ACC112 (cell line): ENCODE results near the gene KIF1C.
"Not testable (repeated sequence)": the region's sequence is repeated elsewhere in the genome, so short reads cannot be mapped to it uniquely, and the experiment has no call there.

Source experiments
- H2AFZ ChIP-seq: fragments of 200-600 bp; sonication (generic); one replicate; pipeline ENCODE4 v1.6.0; 2017; ENCODE audit warnings: antibody characterized with exemption, low read length; ENCODE audit not compliant: unreplicated experiment
- H3K27ac ChIP-seq: fragments of 200-600 bp; sonication (generic); 2 replicates; pipeline ENCODE4 v1.5.1; 2014; ENCODE audit warnings: low read depth, mild to moderate bottlenecking, antibody characterized with exemption, low read length, moderate library complexity
- H3K27me3 ChIP-seq: fragments of 200-600 bp; sonication (generic); 2 replicates; pipeline ENCODE4 v1.6.1; 2014; ENCODE audit warnings: mild to moderate bottlenecking, antibody characterized with exemption, low read length, moderate library complexity, mixed read lengths; ENCODE audit not compliant: insufficient read depth
- H3K36me3 ChIP-seq: fragments of 200-600 bp; sonication (generic); 2 replicates; pipeline ENCODE4 v1.6.1; 2016; ENCODE audit warnings: mild to moderate bottlenecking, antibody characterized with exemption, low read length, moderate library complexity, mixed read lengths; ENCODE audit not compliant: insufficient read depth
- H3K4me1 ChIP-seq: fragments of 200-600 bp; sonication (generic); one replicate; pipeline ENCODE4 v1.6.1; 2016; ENCODE audit warnings: low read length, mixed read lengths; ENCODE audit not compliant: insufficient read depth, unreplicated experiment, control insufficient read depth
- H3K4me3 ChIP-seq: fragments of 200-600 bp; sonication (generic); 2 replicates; pipeline ENCODE4 v1.5.1; 2014; ENCODE audit warnings: mild to moderate bottlenecking, low read depth, low read length
- H3K79me2 ChIP-seq: fragments of 200-600 bp; sonication (generic); one replicate; pipeline ENCODE4 v1.6.0; 2016; ENCODE audit warnings: low read length; ENCODE audit not compliant: control insufficient read depth, unreplicated experiment, insufficient read depth

The KIF1C gene

DNA sequence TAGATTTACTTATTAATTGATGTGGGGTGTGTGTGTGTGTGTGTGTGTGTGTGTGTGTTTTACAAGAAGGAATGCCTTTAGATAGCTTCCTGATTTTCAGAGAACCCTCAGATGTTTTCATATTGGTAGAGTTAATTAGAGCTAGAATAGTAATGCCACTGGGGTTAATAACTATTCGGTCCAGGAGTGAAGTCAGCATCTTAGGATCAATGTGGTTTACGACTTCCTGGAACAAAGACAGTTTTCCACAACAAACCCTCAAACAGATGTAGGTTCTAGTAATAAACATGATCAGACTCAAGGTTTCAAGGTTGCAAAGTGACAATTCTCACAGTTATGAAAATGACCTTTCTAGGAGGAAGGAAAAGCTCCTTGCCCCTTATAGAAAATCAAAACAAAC lies 49.7 kb downstream of the KIF1C start:
- Histone ChIP-seq H3K27ac (no peak overlapping the region), H2AFZ (no peak overlapping the region), H3K4me3 (no peak overlapping the region), H3K79me2 (no peaks in the 10 kb centered on the region), H3K36me3 (no peaks in the 10 kb centered on the region), H3K4me1 (no peaks in the 10 kb centered on the region), H3K27me3 (no peaks in the 10 kb centered on the region)

DNA sequence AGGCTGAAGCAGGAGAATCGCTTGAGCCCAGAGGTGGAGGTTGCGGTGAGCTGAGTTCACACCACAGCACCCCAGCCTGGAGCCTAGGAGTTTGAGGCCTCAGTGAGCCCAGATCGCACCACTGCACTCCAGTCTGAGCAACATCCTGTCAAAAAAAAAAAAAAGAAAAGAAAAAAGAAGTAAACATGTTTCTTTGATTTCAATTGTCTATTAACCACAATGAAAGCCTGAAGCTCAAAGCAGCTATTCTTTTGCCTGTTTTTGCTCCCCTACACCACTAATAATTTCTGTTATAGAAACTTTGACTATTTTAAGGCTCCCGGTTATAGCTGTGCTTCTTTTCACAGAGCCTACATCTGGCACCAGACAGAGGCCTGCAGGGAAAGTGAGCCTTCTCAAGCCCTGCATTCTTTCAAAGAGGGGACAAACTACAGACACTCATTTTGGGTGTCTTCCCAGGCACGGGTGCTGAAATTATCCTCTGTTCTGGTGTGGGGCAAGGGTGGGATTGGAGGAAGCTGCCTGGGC lies 51.6 kb downstream of the KIF1C start:
- Histone ChIP-seq H3K36me3 (no peaks in the 10 kb centered on the region), H3K4me1 (no peaks in the 10 kb centered on the region), H3K27me3 (no peaks in the 10 kb centered on the region), H3K27ac (no peak overlapping the region), H3K4me3 (no peak overlapping the region), H3K79me2 (no peaks in the 10 kb centered on the region), H2AFZ (no peak overlapping the region)

GRCh38 chr17:5050278-5050677 lies 52.5 kb downstream of the KIF1C start:
- Histone ChIP-seq H2AFZ (no peak overlapping the region), H3K4me1 (no peaks in the 10 kb centered on the region), H3K79me2 (no peaks in the 10 kb centered on the region), H3K36me3 (no peaks in the 10 kb centered on the region), H3K27ac (no peak overlapping the region), H3K4me3 (no peak overlapping the region), H3K27me3 (no peaks in the 10 kb centered on the region)

DNA sequence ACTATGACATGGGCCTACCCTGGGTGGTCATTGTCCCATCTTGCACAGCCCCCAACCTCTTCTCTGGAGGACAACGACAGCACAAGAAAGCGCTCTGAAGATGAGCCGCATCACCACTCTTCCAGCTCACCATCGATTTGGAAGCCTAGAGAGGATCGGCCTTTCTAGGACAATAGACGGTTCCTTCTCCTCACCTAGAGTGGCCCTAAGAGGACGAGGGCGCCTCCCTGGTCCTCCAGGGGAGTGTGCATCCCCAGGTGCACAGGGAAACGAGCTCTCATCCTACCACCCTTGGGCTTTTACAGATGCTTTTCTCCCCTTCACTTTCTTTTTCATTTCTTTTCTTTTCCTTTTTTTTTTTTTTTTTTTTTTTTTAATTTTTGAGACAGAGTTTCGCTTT lies 57.8 kb downstream of the KIF1C start:
- Histone ChIP-seq H2AFZ (no peak overlapping the region), H3K79me2 (no peaks in the 10 kb centered on the region), H3K27ac (no peak overlapping the region), H3K4me1 (no peaks in the 10 kb centered on the region), H3K36me3 (no peaks in the 10 kb centered on the region), H3K4me3 (no peak overlapping the region), H3K27me3 (no peaks in the 10 kb centered on the region)

GRCh38 chr17:5065227-5065744 lies 67.5 kb downstream of the KIF1C start:
- H3K79me2 ChIP-seq = no peaks in the 10 kb centered on the region
- H3K36me3 ChIP-seq = no peaks in the 10 kb centered on the region
- no peak overlapping the region for H3K27ac ChIP-seq
- no peaks in the 10 kb centered on the region for H3K4me1 ChIP-seq
- no peak overlapping the region for H2AFZ ChIP-seq
- H3K27me3 ChIP-seq = no peaks in the 10 kb centered on the region
- no peak overlapping the region for H3K4me3 ChIP-seq

DNA sequence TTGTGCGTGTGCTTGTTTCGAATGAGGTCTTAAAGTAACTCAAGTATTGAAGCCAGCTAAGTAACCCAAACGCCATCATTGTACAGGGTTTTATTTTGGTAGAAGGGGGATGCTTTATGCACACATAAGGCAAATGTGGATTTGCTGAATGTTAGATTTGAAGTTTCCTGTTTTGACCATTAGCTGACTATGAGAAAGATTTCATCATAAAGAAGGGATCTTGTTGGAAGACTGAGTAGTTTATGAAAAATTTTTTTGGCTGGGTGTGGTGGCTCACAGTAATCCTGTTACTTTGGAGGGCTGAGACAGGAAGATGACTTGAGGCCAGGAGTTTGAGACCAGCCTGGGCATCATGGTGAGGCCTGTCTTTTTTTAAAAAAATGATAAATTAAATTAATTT lies 70.5 kb downstream of the KIF1C start:
- Histone ChIP-seq H3K4me1 (no peaks in the 10 kb centered on the region), H3K27ac (no peak overlapping the region), H3K4me3 (no peak overlapping the region), H3K79me2 (no peaks in the 10 kb centered on the region), H2AFZ (no peak overlapping the region), H3K27me3 (no peaks in the 10 kb centered on the region), H3K36me3 (no peaks in the 10 kb centered on the region)

DNA sequence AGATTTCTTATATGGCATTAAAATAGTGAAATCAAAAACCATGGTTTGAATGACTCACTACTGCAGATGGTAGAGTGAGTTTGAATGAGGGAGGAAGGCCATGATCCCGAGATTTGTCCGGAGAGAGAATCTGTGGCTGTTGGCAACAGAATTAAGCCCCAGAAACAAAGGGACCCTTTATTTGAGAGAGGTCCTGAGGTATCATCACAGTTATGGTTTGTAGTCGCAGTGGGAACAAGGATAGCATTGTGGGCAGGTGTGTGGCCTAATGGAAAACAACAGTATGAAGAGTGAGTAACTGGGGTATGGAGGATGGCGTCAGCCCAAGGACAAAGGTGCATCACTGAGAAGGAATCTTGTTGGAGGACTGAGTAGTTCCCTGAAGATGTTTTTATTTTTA lies 72.0 kb downstream of the KIF1C start:
- no peak overlapping the region for H3K27ac ChIP-seq
- H3K79me2 ChIP-seq = no peaks in the 10 kb centered on the region
- H3K27me3 ChIP-seq = no peaks in the 10 kb centered on the region
- H2AFZ ChIP-seq = no peak overlapping the region
- no peak overlapping the region for H3K4me3 ChIP-seq
- H3K4me1 ChIP-seq = no peaks in the 10 kb centered on the region
- H3K36me3 ChIP-seq = no peaks in the 10 kb centered on the region

DNA sequence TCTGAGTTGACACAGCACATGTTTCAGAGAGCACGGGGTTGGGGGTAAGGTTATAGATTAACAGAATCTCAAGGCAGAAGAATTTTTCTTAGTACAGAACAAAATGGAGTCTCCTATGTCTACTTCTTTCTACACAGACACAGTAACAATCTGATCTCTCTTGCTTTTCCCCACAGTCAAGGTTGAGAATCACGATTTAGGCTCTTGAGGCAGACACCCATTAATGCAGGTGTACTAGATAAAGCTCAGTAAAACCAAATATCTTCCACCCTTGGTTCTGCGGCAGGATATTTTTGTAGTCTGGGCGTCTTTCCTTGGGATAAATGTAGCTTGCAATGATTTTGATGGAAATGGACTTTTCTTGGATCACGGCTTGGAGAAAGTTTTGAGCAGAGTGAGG lies 77.7 kb downstream of the KIF1C start:
- not testable (repeated sequence) for H3K27ac ChIP-seq, H3K4me3 ChIP-seq, H2AFZ ChIP-seq

DNA sequence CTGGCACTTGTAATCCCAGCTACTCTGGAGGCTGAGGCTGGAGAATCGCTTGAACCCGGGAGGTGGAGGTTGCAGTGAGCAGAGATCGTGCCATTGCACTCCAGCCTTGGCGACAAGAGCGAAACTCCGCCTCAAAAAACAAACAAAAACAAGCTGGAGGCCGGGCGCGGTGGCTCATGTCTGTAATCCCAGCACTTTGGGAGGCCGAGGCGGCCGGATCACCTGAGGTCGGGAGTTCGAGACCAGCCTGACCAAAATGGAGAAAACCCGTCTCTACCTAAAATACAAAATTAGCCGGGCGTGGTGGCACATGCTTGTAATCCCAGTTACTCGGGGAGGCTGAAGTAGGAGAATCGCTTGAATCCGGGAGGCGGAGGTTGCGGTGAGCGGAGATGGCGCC lies 79.5 kb downstream of the KIF1C start:
- H3K4me3 ChIP-seq = peak overlapping the region; percentile 93
- not testable (repeated sequence) for H3K27me3 ChIP-seq, H3K4me1 ChIP-seq, H3K36me3 ChIP-seq, H3K27ac ChIP-seq
- H3K79me2 ChIP-seq = peaks cover 10% of the 10 kb centered on the region
- peak overlapping the region; percentile 92 for H2AFZ ChIP-seq

More for the DNA sequence above, 77.7 kb downstream of the KIF1C start:
- H3K36me3 ChIP-seq, H3K27me3 ChIP-seq, H3K4me1 ChIP-seq: not testable (repeated sequence)
- peaks cover 10% of the 10 kb centered on the region for H3K79me2 ChIP-seq

GRCh38 chr17:5077781-5078105 lies 80.0 kb downstream of the KIF1C start:
- no peaks in the 10 kb centered on the region for H3K27me3 ChIP-seq
- peaks cover 6% of the 10 kb centered on the region for H3K4me1 ChIP-seq
- H3K27ac ChIP-seq = peak overlapping the region; percentile 29; the same call in 1 of the 2 replicates
- H3K36me3 ChIP-seq = peaks cover 7% of the 10 kb centered on the region
- H3K4me3 ChIP-seq = peak overlapping the region; percentile 93
- H3K79me2 ChIP-seq = peaks cover 10% of the 10 kb centered on the region
- H2AFZ ChIP-seq = peak overlapping the region; percentile 92
